Trophoblast cell (in vitro differentiated cells and primary cell): ENCODE measurements around the gene WDR88.
"Not testable (repeated sequence)": the region's sequence is repeated elsewhere in the genome, so short reads cannot be mapped to it uniquely, and the experiment has no call there.

Experiments used
- DNase-seq, 2 donors: peaks; one replicate each; pipeline ENCODE4 v3.0.0-alpha.2; 2016
- H2AFZ ChIP-seq: 2 replicates; pipeline ENCODE4 v1.6.1; 2013; ENCODE audit warnings: low read length, moderate library complexity, mild to moderate bottlenecking; ENCODE audit not compliant: insufficient read depth, poor library complexity
- H2AK5ac ChIP-seq: 2 replicates; pipeline ENCODE4 v1.6.1; 2013; ENCODE audit warnings: mild to moderate bottlenecking, low read length
- H2BK120ac ChIP-seq: 2 replicates; pipeline ENCODE4 v1.6.1; 2013; ENCODE audit warnings: low read length, mild to moderate bottlenecking, moderate library complexity; ENCODE audit not compliant: insufficient read depth, poor library complexity
- H2BK12ac ChIP-seq: 2 replicates; pipeline ENCODE4 v1.6.1; 2013; ENCODE audit warnings: mild to moderate bottlenecking, low read length, moderate library complexity
- H2BK5ac ChIP-seq: 2 replicates; pipeline ENCODE4 v1.6.1; 2013; ENCODE audit warnings: low read length, low read depth, moderate library complexity, mild to moderate bottlenecking; ENCODE audit not compliant: poor library complexity
- H3K14ac ChIP-seq: 2 replicates; pipeline ENCODE4 v1.6.1; 2013; ENCODE audit warnings: mild to moderate bottlenecking, low read length
- H3K18ac ChIP-seq: 2 replicates; pipeline ENCODE4 v1.6.1; 2013; ENCODE audit warnings: mild to moderate bottlenecking, low read length
- H3K23ac ChIP-seq: 2 replicates; pipeline ENCODE4 v1.6.1; 2013; ENCODE audit warnings: low read length
- H3K27ac ChIP-seq: 2 replicates; pipeline ENCODE4 v1.5.1; 2013; ENCODE audit warnings: low read depth, mild to moderate bottlenecking, inconsistent platforms, low read length, moderate library complexity
- H3K27me3 ChIP-seq: 2 replicates; pipeline ENCODE4 v1.6.1; 2013; ENCODE audit warnings: inconsistent platforms, mild to moderate bottlenecking, low read length, moderate library complexity; ENCODE audit not compliant: insufficient read depth
- H3K36me3 ChIP-seq, 2 experiments: 1 replicate in 1 of 2; 2 replicates in 1 of 2; pipeline ENCODE4 v1.6.1; 2013; ENCODE audit warnings: low read length in 2 of 2, mild to moderate bottlenecking in 2 of 2, moderate library complexity in 1 of 2; ENCODE audit not compliant: insufficient read depth in 2 of 2, control insufficient read depth in 1 of 2
- H3K4ac ChIP-seq: 2 replicates; pipeline ENCODE4 v1.6.1; 2013; ENCODE audit warnings: low read depth, mild to moderate bottlenecking, low read length, moderate library complexity
- H3K4me1 ChIP-seq, 2 experiments: 1 replicate in 1 of 2; 2 replicates in 1 of 2; pipeline ENCODE4 v1.6.1; 2013; ENCODE audit warnings: low read length in 2 of 2, mild to moderate bottlenecking in 2 of 2, moderate library complexity in 1 of 2; ENCODE audit not compliant: insufficient read depth in 2 of 2, control insufficient read depth in 1 of 2
- H3K4me2 ChIP-seq: 2 replicates; pipeline ENCODE4 v1.6.1; 2013; ENCODE audit warnings: inconsistent platforms, mild to moderate bottlenecking, low read length, moderate library complexity
- H3K4me3 ChIP-seq: 2 replicates; pipeline ENCODE4 v1.5.1; 2013; ENCODE audit warnings: mild to moderate bottlenecking, low read depth, low read length, inconsistent platforms
- H3K79me1 ChIP-seq: one replicate; pipeline ENCODE4 v1.6.1; 2013; ENCODE audit warnings: low read length
- H3K79me2 ChIP-seq: 2 replicates; pipeline ENCODE4 v1.6.1; 2013; ENCODE audit warnings: low read length, mild to moderate bottlenecking; ENCODE audit not compliant: control insufficient read depth, insufficient read depth, poor library complexity
- H3K9ac ChIP-seq: 2 replicates; pipeline ENCODE4 v1.6.1; 2013; ENCODE audit warnings: mild to moderate bottlenecking, low read length
- H3K9me3 ChIP-seq: 2 replicates; pipeline ENCODE4 v1.6.1; 2013; ENCODE audit warnings: low read depth, mild to moderate bottlenecking, control low read depth, inconsistent platforms, low read length; ENCODE audit not compliant: insufficient read depth
- H4K12ac ChIP-seq: 2 replicates; pipeline ENCODE4 v1.6.1; 2013; ENCODE audit warnings: low read depth, mild to moderate bottlenecking, low read length, moderate library complexity
- H4K8ac ChIP-seq: 2 replicates; pipeline ENCODE4 v1.6.1; 2013; ENCODE audit warnings: low read depth, mild to moderate bottlenecking, low read length, moderate library complexity
- H4K91ac ChIP-seq: one replicate; pipeline ENCODE4 v1.6.1; 2013; ENCODE audit warnings: low read depth, mild to moderate bottlenecking, low read length, moderate library complexity
- WGBS: extraction: QIAGEN DNeasy Blood & Tissue Kit; methylation state at CpG from one replicate; pipeline ENCODE4 v1.1.7; 2013; ENCODE audit warnings: missing lambda C conversion rate; ENCODE audit not compliant: insufficient read length, insufficient coverage; ENCODE audit errors: extremely low coverage; 5-methylcytosine and 5-hydroxymethylcytosine counted together

Gene WDR88

DNA sequence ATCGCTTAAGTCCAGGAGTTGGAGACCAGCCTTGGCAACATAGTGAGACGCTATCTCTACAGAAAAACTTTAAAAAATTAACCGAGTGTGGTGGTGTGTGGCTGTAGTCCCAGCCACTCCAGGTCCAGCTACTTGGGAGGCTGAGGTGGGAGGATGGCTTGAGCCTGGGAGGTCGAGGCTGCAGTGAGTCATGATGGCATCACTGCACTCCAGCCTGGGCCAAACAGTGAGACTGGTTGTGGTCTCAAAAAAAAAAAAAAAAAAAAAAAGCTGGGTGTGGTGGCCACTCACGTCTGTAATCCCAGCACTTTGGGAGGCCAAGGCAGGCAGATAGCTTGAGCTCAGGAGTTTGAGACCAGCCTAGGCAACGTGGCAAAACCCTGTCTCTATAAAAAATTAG, 34.1 kb downstream of the WDR88 start:
- H3K27me3 ChIP-seq, H3K79me2 ChIP-seq, H2AFZ ChIP-seq, H3K4me1 ChIP-seq, DNase-seq, H3K4me3 ChIP-seq, H4K8ac ChIP-seq, H3K4me2 ChIP-seq, H3K18ac ChIP-seq, H2BK120ac ChIP-seq, H3K27ac ChIP-seq, H4K12ac ChIP-seq, H3K36me3 ChIP-seq, H3K9me3 ChIP-seq, H2BK5ac ChIP-seq, H3K9ac ChIP-seq, H3K4ac ChIP-seq, H2BK12ac ChIP-seq, H2AK5ac ChIP-seq, H3K79me1 ChIP-seq, H3K14ac ChIP-seq, H4K91ac ChIP-seq, H3K23ac ChIP-seq: not testable (repeated sequence)
- no CpG with 5 or more reads among the region's 6 CpGs for WGBS

DNA sequence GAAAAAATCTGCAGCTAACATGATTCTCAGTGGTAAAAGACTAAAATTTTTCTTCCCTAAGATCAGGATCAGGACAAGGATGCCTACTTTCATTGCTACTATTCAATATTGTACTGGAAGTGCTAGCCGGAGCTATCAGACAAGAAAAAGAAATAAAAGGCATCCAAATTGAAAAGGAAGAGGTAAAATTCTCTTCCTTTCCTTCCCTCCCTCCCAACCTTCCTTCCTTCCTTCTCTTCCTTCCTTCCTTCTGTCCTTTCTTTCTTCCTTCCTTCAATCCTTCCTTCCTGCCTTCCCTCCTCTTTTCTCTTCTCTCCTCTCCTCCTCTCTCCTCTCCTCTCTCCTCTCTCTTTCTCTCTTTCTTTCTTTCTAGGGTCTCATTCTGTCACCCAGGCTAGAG, 35.5 kb downstream of the WDR88 start:
- no peak overlapping the region for H4K91ac ChIP-seq
- no peak overlapping the region for H3K18ac ChIP-seq
- no peak overlapping the region for H3K14ac ChIP-seq
- no peak overlapping the region for H4K8ac ChIP-seq
- H3K27ac ChIP-seq, result no peak overlapping the region
- no peak overlapping the region for H3K4me2 ChIP-seq
- no peak overlapping the region for H3K4me3 ChIP-seq
- H3K27me3 ChIP-seq, result no peaks in the 10 kb centered on the region
- no peaks in the 10 kb centered on the region for H3K36me3 ChIP-seq
- H2BK5ac ChIP-seq, result no peak overlapping the region
- no peaks in the 10 kb centered on the region for H3K79me2 ChIP-seq
- H3K9ac ChIP-seq, result no peak overlapping the region
- H2AFZ ChIP-seq, result no peak overlapping the region
- no peaks in the 10 kb centered on the region for H3K79me1 ChIP-seq
- H2BK12ac ChIP-seq, result no peak overlapping the region
- DNase-seq, result no peak
- no peak overlapping the region for H3K23ac ChIP-seq
- no peaks in the 10 kb centered on the region for H3K9me3 ChIP-seq
- H4K12ac ChIP-seq, result no peak overlapping the region
- no peaks in the 10 kb centered on the region for H3K4me1 ChIP-seq
- no peak overlapping the region for H2BK120ac ChIP-seq
- H3K4ac ChIP-seq, result no peak overlapping the region
- no peak overlapping the region for H2AK5ac ChIP-seq
- no CpG with 5 or more reads among the region's 1 CpG for WGBS

DNA sequence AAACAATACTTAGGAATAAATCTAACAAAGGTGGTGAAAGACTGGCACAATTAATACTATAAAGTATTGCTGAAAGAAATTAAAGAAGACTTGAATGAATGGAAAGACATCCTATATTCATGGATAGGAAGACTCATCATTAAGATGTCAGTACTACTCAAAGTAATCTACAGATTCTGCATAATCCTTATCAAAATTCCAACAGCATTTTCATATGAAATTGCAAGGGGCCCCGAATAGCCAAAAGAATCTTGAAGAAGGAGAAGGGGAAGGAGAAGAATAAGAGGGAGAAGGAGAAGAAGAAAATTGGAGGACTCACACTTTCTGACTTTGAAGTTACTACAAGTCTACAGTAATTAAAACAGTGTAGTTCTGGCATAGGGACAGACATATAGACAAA, 36.6 kb downstream of the WDR88 start:
- no peaks in the 10 kb centered on the region for H3K36me3 ChIP-seq
- H3K23ac ChIP-seq, result no peak overlapping the region
- H2BK5ac ChIP-seq, result no peak overlapping the region
- H3K79me2 ChIP-seq, result no peaks in the 10 kb centered on the region
- no peak overlapping the region for H3K27ac ChIP-seq
- H2BK120ac ChIP-seq, result no peak overlapping the region
- DNase-seq, result no peak
- no peak overlapping the region for H3K4me2 ChIP-seq
- H3K4me3 ChIP-seq, result no peak overlapping the region
- H3K9ac ChIP-seq, result no peak overlapping the region
- H3K18ac ChIP-seq, result no peak overlapping the region
- H3K4me1 ChIP-seq, result no peaks in the 10 kb centered on the region
- H3K14ac ChIP-seq, result no peak overlapping the region
- no peak overlapping the region for H2AK5ac ChIP-seq
- no peak overlapping the region for H4K91ac ChIP-seq
- H2AFZ ChIP-seq, result no peak overlapping the region
- H4K12ac ChIP-seq, result no peak overlapping the region
- WGBS, result no CpG with 5 or more reads among the region's 1 CpG
- no peaks in the 10 kb centered on the region for H3K79me1 ChIP-seq
- no peaks in the 10 kb centered on the region for H3K9me3 ChIP-seq
- H3K27me3 ChIP-seq, result no peaks in the 10 kb centered on the region
- H2BK12ac ChIP-seq, result no peak overlapping the region
- no peak overlapping the region for H3K4ac ChIP-seq
- H4K8ac ChIP-seq, result no peak overlapping the region

DNA sequence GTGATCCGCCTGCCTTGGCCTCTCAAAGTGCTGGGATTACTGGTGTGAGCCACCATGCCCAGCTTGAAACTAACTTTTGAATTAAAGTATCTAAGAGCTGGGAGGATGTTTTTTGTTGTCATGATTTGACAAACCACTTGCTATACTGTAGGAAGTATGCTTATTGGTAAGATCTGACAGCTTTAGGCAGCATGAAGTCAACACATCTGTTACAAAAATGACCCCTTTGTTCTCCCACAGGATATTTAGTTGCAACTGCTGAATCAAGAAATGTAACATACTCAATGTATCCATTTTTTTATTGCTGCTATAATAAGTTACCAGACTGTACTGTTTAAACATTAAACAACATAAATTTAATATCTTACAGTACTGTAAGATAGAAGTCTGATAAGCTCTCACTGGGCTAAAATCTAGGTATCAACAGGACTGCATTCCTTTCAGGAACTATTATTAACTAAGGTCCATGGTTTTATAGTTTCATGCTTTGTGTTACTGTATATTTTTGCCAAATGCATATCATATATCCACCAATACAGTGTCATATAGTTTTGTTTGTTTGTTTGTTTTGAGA, 39.4 kb downstream of the WDR88 start:
- Histone ChIP-seq H3K14ac (no peak overlapping the region), H2AK5ac (no peak overlapping the region)
- WGBS, result no CpG with 5 or more reads among the region's 1 CpG

More for the DNA sequence above, 39.4 kb downstream of the WDR88 start:
- H3K4me2 ChIP-seq, result no peak overlapping the region
- H3K9ac ChIP-seq, result no peak overlapping the region
- no peaks in the 10 kb centered on the region for H3K36me3 ChIP-seq
- no peak overlapping the region for H2BK120ac ChIP-seq
- no peak overlapping the region for H2BK5ac ChIP-seq
- DNase-seq, result no peak
- H4K8ac ChIP-seq, result no peak overlapping the region
- H4K12ac ChIP-seq, result no peak overlapping the region
- no peak overlapping the region for H2BK12ac ChIP-seq
- H2AFZ ChIP-seq, result no peak overlapping the region
- H3K23ac ChIP-seq, result no peak overlapping the region
- peaks cover 3 to 6% of the 10 kb centered on the region in 2 experiments for H3K4me1 ChIP-seq
- peaks cover under 1% of the 10 kb centered on the region for H3K79me2 ChIP-seq
- H3K18ac ChIP-seq, result no peak overlapping the region
- H4K91ac ChIP-seq, result no peak overlapping the region
- no peak overlapping the region for H3K4me3 ChIP-seq
- H3K27ac ChIP-seq, result no peak overlapping the region
- H3K79me1 ChIP-seq, result peaks cover under 1% of the 10 kb centered on the region
- no peaks in the 10 kb centered on the region for H3K27me3 ChIP-seq
- H3K9me3 ChIP-seq, result no peaks in the 10 kb centered on the region
- no peak overlapping the region for H3K4ac ChIP-seq
